ENCODE results near the gene FRMD1.

DNA sequence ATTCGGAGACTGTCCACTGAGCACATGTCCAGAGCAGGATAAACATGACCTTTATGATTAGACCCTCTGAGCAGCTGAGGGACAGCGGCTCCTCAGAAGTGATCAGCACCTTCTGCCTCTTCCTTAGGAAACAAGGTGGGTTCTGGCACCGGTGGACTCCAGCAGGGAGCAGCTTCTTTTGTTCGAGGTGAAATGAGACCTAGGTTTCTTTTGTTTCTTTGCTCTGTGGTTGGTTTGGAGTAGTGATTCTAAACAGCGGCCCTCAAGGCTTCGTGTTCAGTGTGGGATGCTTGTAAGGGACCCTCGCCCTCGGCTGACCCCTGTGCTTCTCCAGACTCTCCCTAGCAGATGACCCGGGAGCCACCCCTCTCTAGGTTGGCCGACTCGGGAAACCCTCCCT lies 14.6 kb upstream of the FRMD1 start:
- TF ChIP-seq, protein P1, sequence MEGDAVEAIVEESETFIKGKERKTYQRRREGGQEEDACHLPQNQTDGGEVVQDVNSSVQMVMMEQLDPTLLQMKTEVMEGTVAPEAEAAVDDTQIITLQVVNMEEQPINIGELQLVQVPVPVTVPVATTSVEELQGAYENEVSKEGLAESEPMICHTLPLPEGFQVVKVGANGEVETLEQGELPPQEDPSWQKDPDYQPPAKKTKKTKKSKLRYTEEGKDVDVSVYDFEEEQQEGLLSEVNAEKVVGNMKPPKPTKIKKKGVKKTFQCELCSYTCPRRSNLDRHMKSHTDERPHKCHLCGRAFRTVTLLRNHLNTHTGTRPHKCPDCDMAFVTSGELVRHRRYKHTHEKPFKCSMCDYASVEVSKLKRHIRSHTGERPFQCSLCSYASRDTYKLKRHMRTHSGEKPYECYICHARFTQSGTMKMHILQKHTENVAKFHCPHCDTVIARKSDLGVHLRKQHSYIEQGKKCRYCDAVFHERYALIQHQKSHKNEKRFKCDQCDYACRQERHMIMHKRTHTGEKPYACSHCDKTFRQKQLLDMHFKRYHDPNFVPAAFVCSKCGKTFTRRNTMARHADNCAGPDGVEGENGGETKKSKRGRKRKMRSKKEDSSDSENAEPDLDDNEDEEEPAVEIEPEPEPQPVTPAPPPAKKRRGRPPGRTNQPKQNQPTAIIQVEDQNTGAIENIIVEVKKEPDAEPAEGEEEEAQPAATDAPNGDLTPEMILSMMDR (IDR thresholded peaks at IDR 0.05; ENCODE audit: extremely low read depth in 1 of 2, insufficient read depth in 1 of 2, low read depth in 1 of 2, low read length in 2 of 2): no peak
- TF ChIP-seq, protein P2, sequence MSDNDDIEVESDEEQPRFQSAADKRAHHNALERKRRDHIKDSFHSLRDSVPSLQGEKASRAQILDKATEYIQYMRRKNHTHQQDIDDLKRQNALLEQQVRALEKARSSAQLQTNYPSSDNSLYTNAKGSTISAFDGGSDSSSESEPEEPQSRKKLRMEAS (IDR thresholded peaks at IDR 0.05; ENCODE audit: insufficient read depth, insufficient read length): no peak
- no peak for TF ChIP-seq MYC (IDR thresholded peaks at IDR 0.05; ENCODE audit: low read depth, low read length)
